Astrocyte of the hippocampus (primary cell): ENCODE results near the gene WNK3.
A peak's percentile ranks its signal among the peaks of the same experiment; 100 is the strongest.
"Not testable (repeated sequence)": the region's sequence is repeated elsewhere in the genome, so short reads cannot be mapped to it uniquely, and the experiment has no call there.

Experiments
- DNase-seq: peaks from one replicate; pipeline ENCODE4 v3.0.0; 2011; ENCODE audit warnings: low read depth, low spot score

Gene WNK3

DNA sequence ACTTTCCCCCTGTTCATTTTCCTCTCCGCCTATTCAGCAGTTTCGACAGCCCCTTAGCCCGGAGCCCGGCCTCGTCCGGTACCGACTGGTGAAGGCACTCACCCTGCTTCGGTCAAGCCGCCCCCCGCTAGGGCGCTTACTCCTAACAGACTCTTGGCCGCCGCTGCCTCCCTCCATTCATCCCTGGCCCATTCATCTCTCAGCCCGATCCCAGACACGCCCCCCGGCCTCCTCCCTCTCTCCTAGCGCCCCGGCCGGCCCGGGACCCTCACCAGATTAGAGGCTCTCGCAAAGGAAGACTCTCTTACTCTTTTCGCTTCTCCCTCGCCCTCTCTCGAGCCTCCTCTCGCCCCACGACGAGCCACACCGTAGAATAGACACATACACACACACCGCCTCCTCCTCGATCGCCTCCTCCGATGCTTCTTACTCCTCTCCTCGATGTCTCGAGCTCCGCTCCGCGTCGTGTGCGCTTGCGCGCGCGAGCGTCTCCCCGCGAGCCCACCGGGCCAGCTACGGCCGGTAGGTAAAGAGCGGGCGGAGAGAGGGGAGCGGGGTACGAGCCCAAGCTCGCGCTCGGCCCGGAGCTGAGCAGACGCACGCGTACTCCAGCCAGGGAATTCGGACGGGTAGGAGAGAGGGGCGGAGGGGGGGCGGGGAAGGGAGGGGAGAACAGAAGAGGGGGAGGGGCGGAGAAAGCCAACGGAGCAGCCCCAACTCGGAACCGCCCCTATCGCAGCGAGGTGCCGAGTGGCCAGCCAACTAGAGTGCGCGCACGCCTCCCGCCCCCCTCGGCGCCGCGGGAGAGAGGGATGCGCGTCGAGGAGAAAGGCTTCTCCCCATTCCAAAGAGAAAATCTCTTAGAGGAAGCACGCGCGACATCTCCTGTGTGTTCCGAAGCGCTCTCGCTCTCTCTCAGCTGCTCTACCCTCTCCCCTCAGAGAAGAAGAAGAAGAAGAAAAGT, at the start of gene WNK3:
TSS of gene WNK3 (minus strand) at position 633 of the 964 bp plus-strand sequence.
- DNase-seq = peak; percentile 90

DNA sequence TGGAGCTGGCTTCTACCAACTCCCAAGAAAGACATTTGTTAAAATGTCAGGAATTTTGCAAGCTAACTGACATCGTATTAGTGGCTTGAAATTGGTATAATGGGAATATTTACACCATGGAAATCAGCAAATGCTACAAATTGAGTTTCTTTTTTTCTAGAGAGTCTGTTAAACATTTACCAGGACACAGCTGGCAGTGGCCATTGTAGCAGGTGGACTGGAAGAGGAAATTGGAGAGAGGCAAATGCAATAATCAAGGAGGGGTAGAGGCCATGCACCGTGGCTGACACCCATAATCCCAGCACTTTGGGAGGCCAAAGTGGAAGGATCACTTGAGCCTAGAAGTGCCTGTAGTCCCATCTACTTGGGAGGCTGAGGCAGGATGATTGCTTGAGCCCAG, 49.4 kb upstream of the WNK3 start:
- DNase-seq = no peak

DNA sequence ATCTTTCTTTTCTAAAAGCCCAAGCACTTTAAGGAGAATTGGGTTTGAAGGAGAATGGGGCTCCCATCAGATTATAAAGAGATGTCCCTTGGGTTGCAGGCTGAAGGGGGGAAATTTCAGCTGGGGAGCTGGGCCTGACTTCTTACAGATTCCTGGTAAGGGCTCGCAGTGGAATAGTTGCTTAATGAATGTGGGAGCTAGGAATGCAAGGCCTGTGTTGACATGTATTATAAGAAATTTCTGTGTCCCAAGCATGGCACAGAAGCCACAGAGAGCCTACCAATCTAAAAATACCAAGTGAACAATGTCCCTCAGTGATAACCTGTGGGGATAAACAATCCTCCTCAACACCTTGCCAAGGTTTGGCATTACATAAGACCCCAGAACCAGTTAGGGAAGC, 39.3 kb upstream of the WNK3 start:
- DNase-seq = peak; percentile 4

DNA sequence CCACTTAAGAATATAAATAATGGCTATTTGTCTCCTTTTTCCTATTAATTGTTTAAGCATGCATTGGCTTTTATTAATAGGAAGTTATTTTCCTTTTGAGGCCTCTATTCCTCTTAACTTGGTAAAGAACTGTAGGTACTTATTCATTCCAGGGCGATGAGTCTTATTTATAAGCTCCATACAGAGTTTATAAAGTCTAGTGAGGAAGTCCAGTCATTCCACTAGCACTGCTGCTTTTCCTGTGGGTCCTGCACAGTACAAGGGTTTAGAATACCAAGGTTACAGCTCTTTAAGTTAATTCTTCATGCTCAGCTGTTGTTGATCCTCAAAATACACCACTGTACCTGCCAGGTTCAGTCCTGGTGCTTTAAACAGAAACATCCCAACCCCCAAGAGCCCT, 28.5 kb upstream of the WNK3 start:
- DNase-seq = no peak

DNA sequence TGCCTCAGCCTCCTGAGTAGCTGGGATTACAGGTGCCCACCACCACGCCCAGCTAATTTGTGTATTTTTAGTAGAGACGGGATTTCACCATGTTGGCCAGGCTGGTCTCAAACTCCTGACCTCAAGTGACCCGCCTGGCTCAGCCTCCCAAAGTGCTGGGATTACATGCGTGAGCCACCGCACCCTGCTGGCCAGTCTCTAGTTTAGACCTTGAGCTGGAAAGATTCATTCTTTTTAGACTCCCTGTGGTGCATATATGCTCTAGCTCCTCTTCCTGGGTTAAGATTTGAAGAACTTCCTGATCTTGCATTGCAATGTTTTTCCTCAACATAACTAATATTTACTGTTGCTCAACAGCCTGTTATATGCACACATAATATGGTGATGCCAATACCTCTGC, 26.8 kb upstream of the WNK3 start:
- DNase-seq = not testable (repeated sequence)

DNA sequence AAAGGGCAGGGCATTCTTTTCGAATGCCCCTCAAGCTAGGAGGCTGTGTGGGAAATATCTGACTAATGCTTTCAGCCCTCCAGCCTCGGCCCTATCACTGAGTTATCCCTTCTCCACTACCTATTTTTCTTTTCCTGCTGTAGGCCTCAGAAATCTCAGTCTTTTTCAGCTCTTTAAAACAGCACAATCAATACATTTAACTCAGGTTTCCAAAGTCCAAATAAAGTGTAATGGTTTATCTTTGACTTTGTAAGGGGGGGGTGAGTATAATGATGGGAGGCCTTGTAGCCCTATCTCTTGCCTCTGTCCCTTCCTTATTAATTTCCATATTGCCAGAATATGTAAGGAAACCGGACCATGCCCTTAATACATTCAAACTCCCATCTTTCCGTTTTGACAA, 1.6 kb upstream of the WNK3 start:
- no peak for DNase-seq

DNA sequence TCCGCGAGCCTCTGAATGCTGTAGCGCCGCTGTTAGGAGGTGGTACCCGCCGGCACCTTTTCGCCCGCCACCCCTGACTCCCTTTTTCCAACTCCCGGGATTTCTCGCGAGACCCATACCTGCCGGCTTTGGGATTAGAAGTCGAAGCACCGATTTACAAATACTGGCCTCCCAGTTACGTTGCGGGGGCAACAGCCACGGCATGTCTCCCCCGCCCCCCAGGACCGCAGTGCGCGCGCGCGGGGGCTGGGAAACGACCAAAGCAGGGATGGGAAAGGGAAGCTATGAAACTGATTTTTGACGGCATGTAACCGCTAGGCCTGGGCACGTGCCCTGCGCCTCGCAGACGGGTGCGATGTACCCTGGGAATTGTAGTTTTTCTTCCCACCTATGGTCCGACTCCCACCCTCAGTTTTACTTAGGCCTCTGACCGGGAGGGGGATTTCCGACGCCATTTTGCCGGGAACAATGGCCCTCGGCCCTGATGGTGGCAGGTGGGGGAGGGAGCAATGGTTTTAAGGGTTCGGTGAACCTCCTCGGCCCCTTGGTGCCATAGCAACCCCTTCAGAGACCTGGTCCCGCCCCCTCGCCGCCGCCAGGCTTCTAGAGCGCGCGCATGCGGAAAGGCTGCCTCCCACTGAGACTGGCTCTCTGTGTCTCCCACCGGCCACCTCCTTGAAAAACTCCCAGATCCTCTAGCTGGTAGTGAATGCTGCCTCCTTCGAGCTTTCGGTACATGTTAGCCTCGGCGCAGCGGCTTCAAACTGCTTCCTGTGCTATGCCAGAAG, 772 bp upstream of the WNK3 start:
- DNase-seq = peak; percentile 83

DNA sequence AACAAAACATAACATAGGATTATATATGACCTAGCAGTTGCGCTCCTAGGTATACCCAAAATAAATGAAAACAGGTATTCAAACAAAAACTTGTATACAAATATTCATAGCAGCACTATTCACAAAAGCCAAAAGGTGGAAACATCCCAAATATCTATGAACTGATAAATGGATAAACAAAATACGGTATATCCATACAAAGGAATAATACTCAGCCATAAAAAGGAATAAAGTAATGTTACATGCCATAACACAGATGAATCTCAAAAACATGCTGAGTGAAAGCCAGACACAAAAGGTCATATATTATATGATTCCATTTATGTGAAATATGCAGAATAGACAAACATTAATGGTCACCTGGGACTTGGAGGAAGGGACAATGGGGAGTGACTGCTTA, 5.2 kb downstream of the WNK3 start:
- DNase-seq = no peak

DNA sequence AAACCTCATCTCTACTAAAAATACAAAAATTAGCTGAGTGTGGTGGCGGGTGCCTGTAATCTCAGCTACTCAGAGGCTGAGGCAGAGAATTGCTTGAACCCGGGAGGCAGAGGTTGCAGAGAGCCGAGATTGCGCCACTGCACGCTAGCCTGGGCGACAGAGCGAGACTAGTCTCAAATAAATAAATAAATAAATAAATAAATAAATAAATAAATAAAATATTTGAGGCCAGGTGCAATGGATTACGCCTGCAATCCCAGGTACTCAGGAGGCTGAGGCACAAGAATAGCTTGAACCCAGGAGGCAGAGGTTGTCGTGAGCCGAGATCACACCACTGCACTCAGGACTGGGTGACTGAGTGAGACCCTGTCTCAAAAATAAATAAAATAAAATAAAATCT, 20.5 kb downstream of the WNK3 start:
- DNase-seq = not testable (repeated sequence)

DNA sequence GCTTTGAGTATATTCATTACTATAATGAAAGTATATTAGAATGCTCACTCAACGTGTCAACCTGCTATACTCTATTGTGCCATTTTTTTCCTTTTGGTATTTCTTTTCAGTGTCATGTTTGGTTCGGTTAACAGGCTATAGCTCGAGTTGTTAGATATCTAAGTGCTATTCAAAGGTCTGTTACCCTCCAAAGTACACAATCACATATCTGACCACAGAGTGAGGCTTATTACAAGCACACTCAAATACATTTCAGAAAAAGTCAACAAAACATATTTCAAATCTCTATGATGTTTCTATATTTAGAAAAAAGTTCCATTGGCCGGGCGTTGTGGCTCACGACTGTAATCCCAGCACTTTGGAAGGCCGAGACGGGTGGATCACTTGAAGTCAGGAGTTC, 32.8 kb downstream of the WNK3 start:
- no peak for DNase-seq

DNA sequence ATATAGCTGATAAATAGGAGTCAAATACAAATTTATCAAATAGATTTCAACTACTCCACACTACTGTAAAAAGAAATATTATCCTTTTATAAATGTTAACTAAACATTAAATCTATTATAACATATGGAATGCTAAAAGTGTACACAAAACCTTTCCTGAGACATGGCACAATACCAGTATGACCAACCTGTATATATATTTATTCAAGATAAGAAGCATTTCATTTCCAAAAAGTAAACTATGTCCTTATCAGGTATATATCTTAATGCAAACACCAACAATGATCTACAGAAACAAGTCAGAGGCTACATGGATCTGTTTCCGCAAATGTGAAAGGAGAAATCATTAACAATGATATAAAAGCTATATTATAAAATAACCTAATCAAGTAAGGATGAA, 37.8 kb downstream of the WNK3 start:
- DNase-seq = no peak

DNA sequence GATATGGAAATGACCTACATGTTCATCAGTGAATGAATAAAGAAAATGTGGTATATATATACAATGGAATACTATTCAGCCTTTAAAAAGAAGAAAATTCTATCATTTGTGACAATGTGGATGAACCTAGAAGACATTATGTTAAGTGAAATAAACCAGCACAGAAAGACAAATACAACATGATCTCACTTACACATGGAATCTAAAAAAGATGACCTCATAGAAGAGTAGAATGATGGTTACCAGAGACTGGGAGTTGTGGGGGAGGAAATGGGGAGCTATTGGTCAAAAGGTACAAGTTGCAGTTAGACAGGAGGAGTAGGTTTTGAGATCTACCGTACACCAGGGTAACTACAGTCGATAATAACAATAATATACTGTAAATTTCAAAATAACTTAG, 51.5 kb downstream of the WNK3 start:
- no peak for DNase-seq

DNA sequence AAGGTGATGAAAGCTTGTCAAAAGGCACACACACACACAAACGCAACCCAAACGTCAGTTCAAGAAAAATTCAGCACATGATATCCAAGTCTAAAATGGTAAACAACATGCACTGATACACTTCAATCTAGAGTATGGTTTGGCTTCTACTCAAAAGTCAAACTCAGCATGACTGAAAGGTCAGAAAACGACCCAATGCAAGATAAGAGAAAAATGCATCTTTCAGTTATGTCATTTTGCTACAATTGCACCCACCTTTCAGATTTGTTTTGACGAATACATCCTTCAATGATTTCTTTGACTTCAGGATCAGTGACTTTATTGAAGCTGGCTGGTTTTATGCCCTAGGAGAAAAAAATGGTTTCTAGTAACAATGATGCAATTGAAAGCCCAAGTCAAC, 56.3 kb downstream of the WNK3 start:
- DNase-seq = no peak

DNA sequence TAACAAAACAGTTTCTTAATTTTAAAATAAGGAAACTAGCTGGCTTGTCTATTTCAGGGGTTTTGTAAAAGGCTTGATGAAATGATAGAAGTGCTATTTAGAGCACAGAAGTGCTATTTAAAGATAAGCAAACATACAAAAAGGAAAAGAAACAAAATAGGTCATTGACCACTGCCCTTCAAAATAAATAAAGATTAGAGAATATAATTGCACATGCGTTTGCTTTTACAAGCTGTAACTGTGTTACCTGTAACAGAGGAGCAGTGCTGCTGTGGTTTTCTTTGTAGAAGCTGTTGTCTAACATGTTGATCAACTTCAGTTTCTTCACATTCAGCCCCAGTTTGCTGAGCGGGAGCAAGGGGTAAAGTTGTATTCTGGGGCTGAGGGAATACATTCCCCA, 63.5 kb downstream of the WNK3 start:
- DNase-seq = no peak

DNA sequence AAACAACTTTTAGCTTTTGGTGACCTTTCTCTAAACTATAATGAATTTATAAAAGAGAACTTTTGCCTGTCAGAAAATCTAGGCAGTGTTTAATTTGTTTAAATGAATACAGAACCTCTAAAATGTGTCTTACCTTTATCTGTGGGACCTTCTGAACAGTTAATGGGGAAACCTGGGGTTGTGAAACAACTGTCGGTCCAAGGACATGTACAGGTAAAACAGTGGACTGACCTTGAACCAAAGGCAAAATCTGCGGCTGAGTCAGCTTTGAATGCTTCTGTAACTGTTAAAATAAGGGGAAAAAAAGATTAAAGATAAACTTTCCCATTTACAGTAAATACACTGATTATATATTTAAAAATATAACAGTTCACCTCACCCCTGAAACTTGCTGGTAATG, 65.1 kb downstream of the WNK3 start:
- DNase-seq = no peak

DNA sequence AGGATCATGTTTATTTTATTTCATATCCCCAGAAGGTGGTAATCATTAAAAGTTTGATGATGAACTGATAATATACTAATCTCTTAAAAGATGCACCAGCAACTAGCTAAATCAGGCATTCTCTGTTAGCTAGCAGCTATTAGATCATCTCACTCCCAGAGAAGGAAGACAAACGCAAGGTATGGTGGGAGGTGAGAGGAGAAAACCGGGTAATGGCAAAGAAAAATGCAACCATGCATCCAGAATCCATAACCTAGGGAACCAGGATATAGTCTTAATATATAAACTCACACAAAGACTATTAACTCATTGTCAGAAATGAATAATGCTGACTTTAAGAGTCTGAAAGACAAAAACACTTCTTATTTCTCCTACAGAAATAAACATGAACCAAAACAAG, 66.1 kb downstream of the WNK3 start:
- no peak for DNase-seq

DNA sequence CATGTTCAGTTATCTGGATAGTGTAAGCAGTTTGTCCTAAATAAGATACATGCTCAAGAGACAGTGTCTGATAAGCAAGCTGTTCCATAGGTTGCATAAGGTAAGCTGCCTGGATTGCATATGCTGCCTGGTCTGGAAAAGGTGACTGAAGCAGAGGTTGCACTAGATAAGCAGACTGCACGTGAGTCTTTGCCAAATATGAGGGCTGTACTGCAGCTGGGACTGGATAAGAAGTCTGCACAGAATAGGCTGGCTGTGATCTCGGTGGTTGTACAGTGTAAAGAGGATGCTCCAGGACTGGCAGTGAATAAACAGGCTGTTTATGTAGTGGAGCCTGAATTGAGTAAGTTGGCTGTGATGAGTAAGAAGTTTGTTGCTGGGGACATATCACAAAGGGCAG, 68.9 kb downstream of the WNK3 start:
- DNase-seq = no peak

DNA sequence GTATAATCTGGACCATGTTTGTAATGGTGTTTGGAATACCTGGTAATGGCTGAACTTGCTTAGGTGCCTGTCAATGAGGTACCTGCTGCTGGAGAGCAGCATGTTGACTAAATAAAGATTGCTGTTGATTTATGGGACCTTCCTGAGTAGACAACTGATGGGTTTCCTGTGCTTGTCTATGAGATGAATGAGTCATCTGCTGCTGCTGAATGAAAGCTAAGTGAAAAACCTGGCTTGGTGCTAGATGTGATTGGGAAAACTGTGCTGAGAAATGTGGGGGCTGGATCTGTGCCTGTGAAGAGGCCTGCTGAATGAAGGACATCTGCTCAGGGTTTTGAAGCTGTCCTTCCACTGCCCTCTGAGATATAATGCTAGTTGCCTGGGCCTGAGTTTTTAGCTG, 69.6 kb downstream of the WNK3 start:
- DNase-seq = no peak

DNA sequence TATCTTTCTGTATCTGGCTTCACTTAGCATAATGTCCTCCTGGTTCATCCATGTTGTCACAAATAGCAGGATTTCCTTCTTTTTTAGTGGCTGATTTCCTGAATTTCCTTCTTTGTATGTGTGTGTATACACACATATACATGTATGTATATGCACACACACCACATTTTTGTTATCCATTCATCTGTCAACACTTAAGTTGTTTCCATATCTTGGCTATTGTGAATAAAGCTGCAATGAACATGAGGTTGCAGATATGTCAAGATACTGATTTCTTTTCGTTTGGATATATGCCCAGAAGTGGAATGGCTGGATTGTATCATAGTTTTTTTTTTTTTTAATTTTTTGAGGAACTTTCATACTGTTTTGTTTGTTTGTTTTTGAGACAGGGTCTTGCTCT, 76.2 kb downstream of the WNK3 start:
- no peak for DNase-seq

DNA sequence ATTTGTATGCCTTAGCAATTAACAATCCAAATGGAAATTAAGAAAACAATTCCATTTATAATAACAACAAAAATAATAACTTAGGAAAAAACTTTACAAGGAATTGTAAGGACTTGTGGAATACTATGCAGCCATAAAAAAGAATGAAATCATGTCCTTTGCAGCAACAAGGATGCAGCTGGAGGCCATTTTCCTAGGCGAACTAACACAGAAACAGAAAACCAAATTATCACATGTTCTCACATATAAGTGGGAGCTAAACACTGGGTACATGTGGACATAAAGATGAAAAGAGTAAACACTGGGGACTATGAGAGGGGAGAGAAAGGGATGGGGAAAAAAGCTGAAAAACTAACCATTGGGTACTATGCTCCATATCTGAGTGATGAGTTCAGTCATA, 77.4 kb downstream of the WNK3 start:
- DNase-seq = no peak

DNA sequence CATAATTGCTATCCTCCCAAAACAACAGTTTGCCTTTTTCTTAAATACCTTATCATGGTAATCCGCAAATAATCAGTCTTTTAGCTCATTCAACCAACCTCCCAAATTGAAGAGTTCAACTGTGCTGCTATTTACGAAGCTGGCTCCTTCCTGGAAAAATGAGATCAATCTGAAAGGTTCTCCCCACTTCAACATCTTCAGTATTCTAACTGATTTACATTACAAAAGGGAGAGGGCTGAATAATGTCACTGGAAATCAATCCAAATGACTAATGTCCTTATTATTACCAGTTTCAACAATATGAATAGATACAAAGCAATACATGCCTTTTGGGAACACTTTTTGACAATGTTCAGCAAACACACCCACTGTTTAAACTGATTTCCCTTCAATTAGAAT, 86.2 kb downstream of the WNK3 start:
- no peak for DNase-seq

DNA sequence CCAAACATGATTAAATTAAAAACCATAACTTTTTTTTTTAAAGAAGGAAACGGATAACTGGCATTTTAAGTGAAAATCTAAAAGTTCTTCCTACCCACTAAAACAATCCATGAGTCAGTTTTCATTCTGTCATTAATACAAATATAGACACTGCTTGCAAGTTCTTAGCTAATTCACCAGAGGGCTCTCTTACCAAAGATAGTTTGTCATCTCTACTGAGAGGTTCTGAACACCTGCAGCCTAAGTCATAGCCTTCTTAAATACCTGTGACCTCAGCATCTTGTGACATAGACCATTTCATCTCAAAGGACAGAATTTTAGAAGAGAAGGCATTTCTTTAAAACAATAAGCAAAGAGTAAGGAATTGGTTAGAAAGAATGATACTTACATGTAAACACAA, 109.5 kb downstream of the WNK3 start:
- DNase-seq = peak; percentile 14

DNA sequence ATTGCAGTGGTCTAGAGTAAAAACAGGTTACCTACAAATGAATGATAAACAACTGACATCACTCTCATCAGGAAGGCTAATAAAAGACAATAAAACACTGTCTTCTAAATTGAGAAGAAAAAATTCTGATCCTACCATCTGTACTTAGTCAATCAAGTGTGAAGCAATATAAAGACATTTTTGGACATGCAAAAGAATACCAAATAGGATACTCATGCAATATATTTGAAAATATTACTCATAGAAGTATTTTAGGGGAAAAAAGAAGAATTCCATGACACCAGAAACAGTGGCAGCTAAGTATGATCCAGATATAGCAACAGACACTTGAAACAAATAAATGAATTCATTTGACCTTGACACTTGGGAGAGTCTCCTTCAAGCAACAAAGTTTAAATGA, 111.0 kb downstream of the WNK3 start:
- DNase-seq = no peak
